HG02623 (cell line): ENCODE data around the gene SNRPB2.

Experiments used
- ATAC-seq: cut with Tn5 transposase; IDR thresholded peaks from one replicate; pipeline ENCODE4 v1.9.1; 2021; ENCODE audit warnings: moderate library complexity; ENCODE audit not compliant: unreplicated experiment

SNRPB2 gene

GRCh38 chr20:16729565-16730460, at the start of gene SNRPB2:
SNRPB2 (plus strand) TSS chr20:16730026; CDS start chr20:16731703, 1,677 bp downstream.
- ATAC-seq: peak; percentile 99

DNA sequence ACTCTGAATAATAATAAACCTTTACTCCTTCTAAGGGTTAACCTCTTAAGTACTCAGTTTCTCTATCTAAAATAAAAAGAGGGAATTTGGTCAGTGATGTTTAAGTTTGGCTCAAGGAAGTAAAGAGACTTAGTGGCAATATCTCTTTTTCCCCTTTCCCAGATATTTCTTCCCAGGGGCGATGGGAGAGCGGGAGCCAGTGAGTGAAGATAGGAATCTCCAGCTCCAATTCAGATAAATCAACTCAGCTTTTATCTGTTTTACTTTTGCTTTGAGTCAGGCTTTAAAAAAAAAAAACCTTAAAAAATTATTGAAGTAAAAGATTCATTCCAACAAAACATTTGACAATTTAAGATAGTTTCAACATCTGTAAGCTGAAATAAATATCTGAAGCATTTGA, 45.4 kb upstream of the SNRPB2 start:
- no peak for ATAC-seq

GRCh38 chr20:16689906-16690305, 39.9 kb upstream of the SNRPB2 start:
- ATAC-seq: no peak

DNA sequence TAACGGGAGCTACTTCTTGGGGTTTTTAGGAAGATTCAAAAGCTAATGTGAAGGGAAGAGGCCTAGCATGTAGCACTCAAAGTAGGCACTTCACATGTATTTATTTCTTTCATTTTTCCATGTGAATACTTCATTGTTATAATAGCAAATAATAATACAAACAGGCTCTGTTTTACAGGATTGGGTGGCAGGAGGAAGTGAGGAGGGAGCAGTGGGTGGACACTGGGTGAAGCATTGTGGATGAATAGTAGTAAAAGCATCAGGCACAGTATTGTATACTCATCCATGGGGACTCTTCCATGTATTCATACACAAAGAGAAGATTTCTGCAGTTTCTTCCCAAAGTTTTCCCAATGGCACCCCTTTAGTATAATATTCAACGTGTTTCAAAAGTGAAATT, 38.4 kb upstream of the SNRPB2 start:
- no peak for ATAC-seq

DNA sequence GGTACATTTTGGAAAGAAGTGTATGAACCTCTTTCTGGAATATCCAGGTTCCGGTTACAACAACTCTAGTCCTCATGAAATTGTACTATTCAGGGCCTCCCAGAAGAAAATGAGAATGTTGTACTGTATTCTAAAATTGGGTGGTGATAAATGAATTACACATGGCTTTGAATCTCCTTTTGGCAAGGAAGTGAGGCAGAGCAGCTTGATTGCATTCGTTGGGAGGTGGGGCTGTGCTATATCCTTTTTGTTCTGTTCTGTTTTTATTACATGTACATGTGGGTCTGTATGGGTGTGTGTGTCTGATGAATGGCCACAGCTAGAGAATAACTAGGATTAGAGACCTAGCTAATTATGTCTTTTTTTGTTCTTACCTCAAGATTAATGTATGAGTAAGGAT, 37.8 kb upstream of the SNRPB2 start:
- no peak for ATAC-seq

GRCh38 chr20:16692442-16692841, 37.4 kb upstream of the SNRPB2 start:
- no peak for ATAC-seq

DNA sequence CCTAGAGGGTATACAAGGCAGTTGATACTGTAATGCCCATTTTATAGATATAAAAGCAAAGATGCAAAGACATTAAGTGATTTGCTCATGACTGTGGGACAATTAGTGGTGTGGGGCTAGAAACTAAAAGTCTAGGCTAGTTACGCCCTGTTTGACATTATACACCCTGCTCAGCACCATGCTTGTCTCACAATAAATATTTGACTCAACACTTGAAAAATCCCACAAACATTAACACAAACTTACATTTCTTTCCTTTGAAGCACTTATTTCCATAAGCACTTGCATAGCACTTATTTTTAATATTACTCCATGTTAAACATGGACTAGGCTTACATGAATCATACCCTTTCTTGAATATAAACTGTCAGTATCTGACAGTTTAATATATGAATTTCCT, 36.5 kb upstream of the SNRPB2 start:
- no peak for ATAC-seq

GRCh38 chr20:16694161-16694560, 35.7 kb upstream of the SNRPB2 start:
- ATAC-seq: no peak

DNA sequence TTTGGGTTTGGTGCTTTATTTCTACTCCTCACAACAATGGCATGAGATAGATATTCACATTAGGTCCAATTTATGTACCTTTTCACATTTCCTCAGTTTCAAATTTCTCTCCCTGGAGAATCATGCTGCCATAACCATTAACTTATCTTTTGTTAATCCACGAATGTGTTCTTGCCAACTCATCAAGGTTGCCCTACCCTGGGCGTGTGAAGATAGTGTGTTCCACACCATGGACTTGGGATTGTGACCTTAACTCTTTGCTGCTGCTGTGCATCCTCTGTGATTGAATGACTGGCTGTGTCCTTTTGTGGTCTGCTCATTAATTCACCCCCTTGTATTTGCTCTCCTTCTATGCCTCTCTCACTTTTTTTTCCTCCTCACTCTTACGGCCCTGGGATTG, 34.2 kb upstream of the SNRPB2 start:
- no peak for ATAC-seq

DNA sequence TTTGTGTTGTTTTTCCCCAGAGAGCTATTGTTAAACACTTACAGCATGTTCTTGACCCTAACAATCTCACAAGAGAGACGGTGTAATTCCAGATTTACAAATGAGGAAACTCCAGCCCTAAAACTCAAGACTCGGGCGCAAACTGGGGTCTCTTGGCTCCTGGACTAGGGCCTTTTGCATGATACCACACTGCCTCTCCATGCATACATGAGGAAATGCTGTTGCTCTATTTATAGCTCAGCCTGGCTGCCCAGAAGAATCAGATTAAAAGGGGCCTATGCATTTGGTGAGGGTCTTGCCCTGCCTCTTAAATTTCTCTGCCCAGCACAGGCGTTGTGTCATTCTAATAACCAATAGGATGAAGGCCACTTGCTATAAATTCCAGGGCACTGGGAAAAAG, 30.5 kb upstream of the SNRPB2 start:
- no peak for ATAC-seq

DNA sequence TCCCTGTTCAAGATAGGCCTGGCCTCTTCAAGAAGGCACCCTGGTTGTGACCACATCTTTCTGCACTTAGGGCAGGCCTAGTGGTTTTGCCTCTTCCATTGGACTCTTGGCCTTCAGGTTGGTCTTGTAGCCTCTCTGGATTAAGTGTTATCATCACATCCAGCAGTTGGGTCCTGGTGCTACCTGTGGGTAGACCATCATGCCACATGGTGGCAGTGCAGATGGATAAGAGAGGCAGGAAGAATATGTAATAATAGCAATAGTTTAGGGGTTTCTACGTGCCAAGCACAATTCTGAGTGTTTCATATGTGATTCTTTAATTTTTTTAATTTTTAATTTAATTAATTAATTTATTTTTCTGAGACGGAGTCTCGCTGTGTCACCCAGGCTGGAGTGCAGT, 28.5 kb upstream of the SNRPB2 start:
- no peak for ATAC-seq

DNA sequence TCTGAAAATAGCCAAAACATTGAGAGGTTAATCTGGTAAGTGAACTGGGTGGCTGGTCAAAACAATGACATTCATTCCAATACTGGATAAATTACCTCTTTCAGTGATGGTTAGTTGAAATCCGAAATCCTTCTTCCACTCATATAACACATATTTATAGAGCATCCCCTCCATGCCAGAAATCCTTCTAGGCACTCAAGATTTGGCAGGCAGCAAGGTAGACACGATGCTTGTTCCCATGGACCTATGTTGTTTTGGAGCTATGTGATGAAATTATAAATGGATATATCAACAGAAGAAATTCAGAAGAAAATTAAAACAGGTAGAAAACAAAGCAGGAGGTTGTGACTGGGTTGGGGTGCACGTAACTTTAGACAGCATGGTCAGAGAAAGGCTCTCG, 26.3 kb upstream of the SNRPB2 start:
- no peak for ATAC-seq

DNA sequence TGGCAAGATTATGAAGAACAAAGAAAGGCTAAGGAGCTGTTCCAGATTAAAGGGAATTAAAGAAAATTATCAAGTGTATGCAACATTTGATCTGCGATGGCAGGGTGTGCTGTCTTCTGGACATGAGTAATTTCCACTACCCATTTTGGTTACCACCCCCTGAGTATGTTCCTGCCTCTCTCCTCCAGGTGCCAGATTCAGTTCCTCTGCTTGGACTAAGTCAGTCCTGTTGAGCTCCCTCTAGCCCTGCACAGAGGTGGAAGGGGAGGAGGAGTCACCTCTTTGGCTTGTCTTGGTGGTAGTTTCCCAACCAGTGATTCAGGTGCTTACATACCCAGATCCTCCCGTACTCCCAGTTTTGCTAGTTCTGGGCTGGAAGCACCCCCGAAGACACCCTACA, 22.2 kb upstream of the SNRPB2 start:
- peak; percentile 71 for ATAC-seq

DNA sequence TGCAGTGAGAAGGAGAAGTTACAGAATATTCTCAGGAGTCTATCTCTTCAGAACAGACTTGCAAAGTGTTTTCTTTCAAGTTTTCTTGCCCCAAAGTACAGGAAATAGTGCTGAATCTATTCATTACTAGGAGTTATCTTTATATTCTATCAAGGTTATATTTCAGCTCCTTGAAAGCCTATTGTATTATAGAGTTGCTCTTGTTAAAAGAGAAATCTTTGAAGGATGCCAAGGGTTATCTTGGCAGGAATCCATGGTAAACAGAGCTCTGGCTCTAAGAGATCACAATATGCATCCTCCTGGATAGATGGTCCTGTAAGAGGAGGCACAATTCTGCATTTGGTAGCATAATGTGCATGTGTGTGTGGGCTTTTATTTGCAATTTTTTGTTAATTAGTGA, 21.2 kb upstream of the SNRPB2 start:
- ATAC-seq: no peak

- peak; percentile 85 for ATAC-seq
Observed at GRCh38 chr20:16709017-16709416, 20.8 kb upstream of the SNRPB2 start.

- peak; percentile 51 for ATAC-seq
Observed at GRCh38 chr20:16710781-16711180, 19.0 kb upstream of the SNRPB2 start.

GRCh38 chr20:16711661-16712258, 18.1 kb upstream of the SNRPB2 start:
- ATAC-seq: no peak

GRCh38 chr20:16712511-16712947, 17.3 kb upstream of the SNRPB2 start:
- no peak for ATAC-seq

GRCh38 chr20:16713066-16713465, 16.8 kb upstream of the SNRPB2 start:
- no peak for ATAC-seq

GRCh38 chr20:16714242-16714641, 15.6 kb upstream of the SNRPB2 start:
- ATAC-seq: no peak

DNA sequence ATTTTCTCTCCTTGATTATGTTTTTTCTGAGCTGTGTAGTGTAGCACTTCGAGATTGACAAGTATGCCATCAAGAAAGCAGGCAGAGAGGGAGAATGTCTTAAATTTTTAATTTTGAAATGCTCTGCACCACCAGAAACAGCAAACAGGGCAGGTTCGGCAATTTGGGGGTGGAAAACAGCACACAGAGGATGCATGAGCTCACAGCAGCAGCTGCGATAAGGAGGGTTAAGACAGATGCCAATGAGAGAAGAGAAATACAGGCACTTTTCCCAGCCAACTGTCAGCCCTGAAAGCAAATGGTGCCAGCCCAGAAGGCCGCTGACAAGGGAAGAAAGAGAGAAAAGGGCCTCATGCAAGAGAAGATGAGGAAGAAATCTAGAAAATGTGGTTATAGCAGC, 15.1 kb upstream of the SNRPB2 start:
- no peak for ATAC-seq

DNA sequence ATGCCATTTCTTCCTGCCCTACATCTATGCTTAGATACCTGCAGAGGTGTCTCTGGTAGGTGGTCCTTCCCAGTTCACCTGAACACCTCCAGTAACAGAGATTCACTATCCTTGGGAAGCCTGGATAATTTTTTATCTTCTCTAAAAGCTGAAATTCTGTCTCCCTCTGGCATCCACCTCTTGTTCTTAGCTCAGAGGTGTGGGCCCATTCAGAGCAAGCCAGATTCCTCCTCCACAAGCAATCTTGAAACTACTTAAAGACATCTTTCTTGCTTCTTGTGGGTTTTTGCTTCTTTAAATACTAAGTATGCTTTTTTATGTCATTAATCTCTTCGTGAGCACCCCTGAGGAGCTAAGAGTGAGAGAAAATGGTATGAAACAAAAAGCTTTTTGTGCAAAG, 10.4 kb upstream of the SNRPB2 start:
- ATAC-seq: no peak
